ENCODE data around the gene ACADS.

GRCh38 chr12:120757949-120758348 is 32.3 kb downstream of the ACADS start:
- TF ChIP-seq CTCF (IDR thresholded peaks at IDR 0.05 in 4 of 5, conservative IDR thresholded peaks at IDR 0.05 in 1 of 5) (no peak), POLR2A (IDR thresholded peaks at IDR 0.05) (no peak)

All from gastrocnemius medialis (tissue), 4 donors.